GM18867 (cell line): Measurements from ENCODE around the gene KCNMA1.

Experiments
- ATAC-seq: cut with Tn5 transposase; IDR thresholded peaks from one replicate; pipeline ENCODE4 v1.9.1; 2021; ENCODE audit warnings: mild to moderate bottlenecking, moderate library complexity; ENCODE audit not compliant: unreplicated experiment

The KCNMA1 gene

GRCh38 chr10:76868098-76868977, 769.3 kb downstream of the KCNMA1 start:
- no peak for ATAC-seq

DNA sequence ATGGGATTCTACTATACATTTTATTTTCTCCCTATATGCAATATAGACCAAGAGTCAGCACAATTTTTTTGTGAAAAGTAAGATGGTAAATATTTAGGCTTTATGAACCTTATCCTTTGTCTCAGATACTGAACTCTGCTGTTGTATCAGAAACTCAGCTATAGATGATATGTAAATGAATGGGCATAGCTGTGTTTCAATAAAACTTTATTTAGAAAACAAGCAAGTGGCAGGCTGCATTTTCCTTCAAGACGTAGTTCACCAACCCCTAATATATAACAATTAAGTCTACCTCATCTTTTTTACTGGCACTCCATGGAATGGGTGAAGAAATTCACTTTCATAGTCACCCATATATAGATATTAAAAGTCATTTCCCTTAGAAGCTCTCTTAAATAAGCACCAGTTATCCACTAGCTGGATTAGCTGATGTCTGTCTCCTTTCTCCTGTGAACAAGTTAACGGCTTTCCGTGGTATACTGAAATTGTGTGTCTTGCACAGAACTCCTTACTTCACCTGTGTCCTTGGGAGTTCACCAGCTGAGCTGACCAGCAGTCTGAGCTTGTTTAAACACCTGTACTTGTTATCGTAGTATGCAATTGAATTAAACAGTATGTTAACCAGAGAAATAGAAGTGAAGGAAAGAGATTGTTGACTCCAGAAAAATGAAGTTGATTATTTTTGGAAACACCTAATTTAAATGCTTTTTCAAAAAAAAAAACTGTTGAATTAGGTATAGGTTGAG, 770.6 kb downstream of the KCNMA1 start:
- ATAC-seq, result no peak

DNA sequence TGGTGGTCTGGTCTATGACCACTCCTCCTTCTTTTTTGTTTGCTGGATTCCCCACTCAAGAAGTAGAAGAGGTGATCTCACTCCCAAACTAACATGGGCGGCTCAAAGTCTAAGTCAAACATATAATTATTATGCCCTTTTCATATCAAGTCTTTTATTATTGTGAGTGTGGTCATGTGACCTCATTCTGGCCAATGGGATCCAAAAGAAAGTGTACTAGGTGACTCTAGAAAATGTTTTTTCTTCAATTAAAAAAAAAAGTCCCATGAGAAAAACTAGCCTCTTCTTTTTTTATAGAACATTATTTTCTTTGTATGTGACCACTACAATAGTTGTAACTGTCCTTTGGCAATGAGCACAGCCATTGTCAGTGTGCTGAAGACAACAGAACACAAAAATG, 772.7 kb downstream of the KCNMA1 start:
- ATAC-seq, result no peak

DNA sequence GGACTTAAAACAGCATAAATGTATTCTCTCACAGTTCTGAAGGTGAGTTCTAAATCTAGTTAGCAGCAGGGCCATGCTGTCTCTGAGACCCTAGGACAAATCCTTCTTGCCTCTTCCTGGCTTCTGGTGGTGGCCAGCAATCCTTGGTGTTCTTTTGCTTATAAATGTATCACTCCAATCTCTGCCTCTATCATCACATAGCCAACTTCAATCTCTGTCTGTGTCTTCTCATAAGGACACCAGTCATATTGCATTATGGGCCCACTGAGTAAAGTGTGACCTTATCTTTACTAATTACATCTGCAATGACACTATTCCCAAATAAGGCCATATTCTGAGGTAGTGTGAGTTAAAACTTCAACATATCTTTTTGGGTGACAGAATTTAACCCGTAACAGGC, 778.9 kb downstream of the KCNMA1 start:
- no peak for ATAC-seq

- no peak for ATAC-seq
Observed at GRCh38 chr10:76840802-76841201, 796.8 kb downstream of the KCNMA1 start.

DNA sequence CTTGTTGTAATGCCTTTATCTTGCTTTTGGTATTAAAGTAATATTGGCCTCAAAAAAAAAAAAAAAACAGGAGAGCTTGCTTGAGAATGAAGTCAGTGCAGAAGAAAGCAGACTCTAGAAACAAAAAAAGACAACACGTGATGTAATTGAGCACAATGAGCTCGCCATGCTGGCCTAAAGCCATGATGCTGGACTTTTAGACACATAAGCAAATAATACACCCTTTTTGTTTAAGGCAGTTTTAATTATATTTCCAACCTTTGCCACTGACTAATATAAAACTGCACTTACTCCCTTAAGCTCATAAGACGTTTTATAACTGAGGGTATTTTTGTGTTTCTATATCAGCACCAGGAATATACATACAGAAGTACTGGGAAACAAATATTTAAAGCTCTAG, 798.3 kb downstream of the KCNMA1 start:
- no peak for ATAC-seq

GRCh38 chr10:76830218-76830617, 807.4 kb downstream of the KCNMA1 start:
- no peak for ATAC-seq

DNA sequence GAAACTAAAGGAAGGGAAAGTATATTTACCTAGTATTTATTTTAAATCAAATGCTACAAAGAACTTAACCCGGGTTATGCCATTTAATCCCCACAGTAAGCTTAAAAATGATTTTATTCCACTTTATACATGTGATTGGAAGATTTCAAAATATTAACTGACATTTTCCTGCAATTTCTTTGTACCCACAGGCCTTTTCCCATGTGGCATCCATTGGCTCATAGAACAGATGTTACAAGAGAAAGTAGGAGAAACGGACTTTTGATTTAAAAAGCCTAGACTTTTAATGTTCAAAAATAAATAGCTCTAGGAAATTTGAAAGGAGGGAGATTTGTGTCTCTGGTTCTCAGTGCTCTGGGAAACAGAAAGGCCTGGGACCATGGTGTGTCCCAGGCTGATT, 807.9 kb downstream of the KCNMA1 start:
- no peak for ATAC-seq
